ENCODE measurements around the gene EPHA8.

Gene EPHA8

GRCh38 chr1:22569269-22569668 lies 6.0 kb downstream of the EPHA8 start:
- DNase-seq = no peak

- DNase-seq = no peak
These were observed 7.0 kb downstream of the EPHA8 start for GRCh38 chr1:22570140-22570909.

GRCh38 chr1:22572818-22573217 lies 9.5 kb downstream of the EPHA8 start:
- no peak for DNase-seq

GRCh38 chr1:22573237-22573636 lies 9.9 kb downstream of the EPHA8 start:
- no peak for DNase-seq

- DNase-seq = no peak
These were observed 12.4 kb downstream of the EPHA8 start for GRCh38 chr1:22575532-22576149.

GRCh38 chr1:22576150-22576544 lies 12.9 kb downstream of the EPHA8 start:
- DNase-seq = no peak

- DNase-seq = no peak
These were observed 13.3 kb downstream of the EPHA8 start for GRCh38 chr1:22576617-22577016.

- no peak for DNase-seq
These were observed 15.6 kb downstream of the EPHA8 start for GRCh38 chr1:22578732-22579361.

GRCh38 chr1:22579541-22580155 lies 16.4 kb downstream of the EPHA8 start:
- DNase-seq = no peak

GRCh38 chr1:22582661-22583635 lies 19.7 kb downstream of the EPHA8 start:
- no peak for DNase-seq

- no peak for DNase-seq
These were observed 20.8 kb downstream of the EPHA8 start for GRCh38 chr1:22584001-22584562.

- no peak for DNase-seq
These were observed 21.7 kb downstream of the EPHA8 start for GRCh38 chr1:22584970-22585369.

- DNase-seq = no peak
These were observed 22.2 kb downstream of the EPHA8 start for GRCh38 chr1:22585471-22585870.

GRCh38 chr1:22586356-22587130 lies 23.3 kb downstream of the EPHA8 start:
- DNase-seq = no peak

- DNase-seq = no peak
These were observed 24.0 kb downstream of the EPHA8 start for GRCh38 chr1:22587247-22587646.

GRCh38 chr1:22588899-22589422 lies 25.7 kb downstream of the EPHA8 start:
- DNase-seq = no peak

GRCh38 chr1:22591576-22591975 lies 28.3 kb downstream of the EPHA8 start:
- DNase-seq = no peak

- DNase-seq = no peak
These were observed 28.8 kb downstream of the EPHA8 start for GRCh38 chr1:22592051-22592450.

- no peak for DNase-seq
These were observed 29.9 kb downstream of the EPHA8 start for GRCh38 chr1:22592919-22593790.

- DNase-seq = no peak
These were observed 31.1 kb downstream of the EPHA8 start for GRCh38 chr1:22594396-22594795.

Data from CD4-positive, alpha-beta T cell treated with Interleukin-12 subunit alpha and Interleukin-12 subunit beta, for 1 hour (primary cell).